ENCODE results near the gene SDK1.

The SDK1 gene

GRCh38 chr7:3283130-3283704, 17.8 kb upstream of the SDK1 start:
- H3K4me3 ChIP-seq (ENCODE audit: low read depth, low read length) = no peak overlapping the region

DNA sequence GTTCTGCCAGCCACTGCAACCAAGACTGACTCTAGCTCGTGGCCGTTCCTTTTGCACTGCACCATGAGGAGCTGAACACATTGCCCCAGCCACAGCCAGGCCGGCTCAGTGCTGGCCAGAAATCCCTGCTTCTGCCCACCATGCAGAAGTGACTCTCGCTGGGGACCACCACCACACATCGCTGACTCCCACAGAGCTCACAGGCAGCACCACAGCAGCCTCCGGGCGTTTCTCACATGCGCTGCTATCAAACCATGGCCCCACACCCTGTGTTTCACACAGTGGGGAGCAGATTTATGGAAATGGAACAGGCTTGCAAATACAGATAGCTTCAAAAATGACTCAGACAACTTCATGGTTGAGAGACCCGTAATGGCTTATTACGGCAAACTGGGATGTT, 15.4 kb upstream of the SDK1 start:
- H3K4me3 ChIP-seq (ENCODE audit: low read depth, low read length) = no peak overlapping the region

- no peak overlapping the region for H3K4me3 ChIP-seq (ENCODE audit: low read depth, low read length)
These were observed 11.1 kb upstream of the SDK1 start for GRCh38 chr7:3289996-3290395.

- H3K4me3 ChIP-seq (ENCODE audit: low read depth, low read length) = no peak overlapping the region
These were observed 8.4 kb upstream of the SDK1 start for GRCh38 chr7:3292694-3293093.

GRCh38 chr7:3294432-3295100, 6.5 kb upstream of the SDK1 start:
- H3K4me3 ChIP-seq (ENCODE audit: low read depth, low read length) = no peak overlapping the region

DNA sequence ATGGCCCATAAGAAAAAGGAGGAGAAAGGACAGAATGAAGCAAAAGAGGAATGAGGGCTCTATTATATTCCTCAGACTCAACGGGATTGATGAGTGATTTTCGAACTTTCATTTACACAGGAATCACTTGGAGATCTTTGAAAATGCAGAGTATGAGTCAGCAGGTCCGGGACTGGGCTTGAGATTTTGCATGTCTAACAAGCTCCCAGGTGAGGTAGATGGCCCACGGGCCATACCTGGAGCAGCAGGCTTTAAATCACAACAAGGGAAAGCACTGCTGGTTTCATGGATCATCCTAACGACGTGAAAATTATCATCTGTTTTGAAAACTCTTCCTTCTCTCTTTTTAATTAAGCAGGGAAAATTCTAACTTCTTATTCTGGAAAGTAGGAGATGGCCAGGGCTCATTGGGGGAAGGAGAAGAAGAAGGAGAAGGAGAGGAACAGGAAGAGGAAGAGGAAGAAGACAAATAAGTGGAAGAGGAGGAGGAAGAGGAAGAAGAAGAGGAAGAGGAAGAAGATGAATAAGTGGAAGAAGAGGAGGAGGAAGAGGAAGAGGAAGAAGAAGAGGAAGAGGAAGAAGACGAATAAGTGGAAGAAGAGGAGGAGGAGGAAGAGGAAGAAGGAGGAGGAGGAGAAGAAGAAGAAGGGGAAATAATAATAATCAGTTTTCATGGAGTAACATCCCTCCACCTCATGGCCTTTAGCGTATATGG, 3.8 kb upstream of the SDK1 start:
- no peak overlapping the region for H3K4me3 ChIP-seq (ENCODE audit: low read depth, low read length)

- H3K4me3 ChIP-seq (ENCODE audit: low read depth, low read length) = peak overlapping the region; percentile 53
These were observed 816 bp upstream of the SDK1 start for GRCh38 chr7:3300221-3300650.

DNA sequence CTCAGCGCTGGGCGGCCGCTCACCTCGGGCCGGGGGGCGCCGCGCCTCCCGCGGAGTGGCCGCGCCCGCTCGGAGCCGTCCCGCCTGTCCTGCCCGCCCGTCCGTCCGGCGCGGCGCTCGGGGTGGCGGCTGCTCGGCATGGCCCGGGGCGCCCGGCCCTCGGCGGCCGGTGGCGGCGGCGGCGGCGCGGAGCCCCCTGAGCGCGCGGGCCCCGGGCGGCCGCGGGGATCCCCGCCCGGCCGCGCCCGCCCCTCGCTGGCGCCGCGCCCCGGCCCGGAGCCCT, 338 bp downstream of the SDK1 start:
- peak overlapping the region; percentile 22 for H3K4me3 ChIP-seq (ENCODE audit: low read depth, low read length)

- peak overlapping the region; percentile 60 for H3K4me3 ChIP-seq (ENCODE audit: low read depth, low read length)
These were observed 973 bp downstream of the SDK1 start for GRCh38 chr7:3301831-3302618.

DNA sequence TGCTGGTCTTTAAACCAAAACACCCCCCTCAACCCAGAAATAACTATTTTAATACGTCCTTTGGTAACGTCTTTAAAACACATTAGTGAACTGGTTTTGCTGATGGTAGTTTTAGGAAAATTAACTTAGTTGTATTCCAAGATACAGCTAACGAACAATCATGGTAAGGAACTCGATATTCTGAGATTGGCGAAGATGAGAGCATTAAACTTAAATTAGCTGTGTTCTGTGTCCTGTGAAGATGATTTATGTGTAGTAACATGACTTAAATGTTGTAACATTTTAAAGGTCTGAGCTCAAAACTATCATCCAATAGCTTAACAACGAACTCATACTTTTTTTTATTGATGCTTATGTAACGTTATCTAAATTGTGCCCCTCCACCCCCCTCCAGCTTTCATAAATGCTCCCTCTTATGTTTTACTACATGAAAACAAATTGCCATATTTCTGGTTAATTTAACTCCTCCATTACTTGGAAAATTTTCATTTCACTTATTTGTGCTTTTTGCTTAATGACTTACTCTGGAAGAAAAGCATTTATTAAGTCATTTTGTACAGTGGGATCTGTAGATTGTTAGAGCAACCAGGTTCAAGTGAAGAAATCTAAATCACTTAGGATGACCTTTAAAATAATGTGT, 1.7 kb downstream of the SDK1 start:
- peak overlapping the region; percentile 0 for H3K4me3 ChIP-seq (ENCODE audit: low read depth, low read length)

DNA sequence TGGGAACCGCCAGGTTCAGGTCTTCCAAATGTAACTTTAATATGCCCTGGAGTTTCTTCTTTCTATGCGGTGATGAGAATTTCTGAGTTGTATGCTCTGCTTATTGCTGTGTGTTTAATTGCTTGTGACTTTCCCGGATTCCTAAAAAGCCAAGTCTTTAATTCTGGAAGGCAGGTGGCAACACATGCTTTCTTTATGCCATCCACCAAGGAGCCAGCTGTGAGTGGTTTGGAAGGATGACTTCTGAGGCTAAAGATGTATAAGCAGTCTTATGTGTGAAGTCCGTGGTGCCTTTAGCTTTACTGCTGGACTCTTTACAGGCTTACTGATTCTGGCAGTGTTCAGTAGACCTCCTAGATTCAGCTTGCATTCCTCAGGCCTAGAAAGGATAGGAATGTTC, 3.1 kb downstream of the SDK1 start:
- no peak overlapping the region for H3K4me3 ChIP-seq (ENCODE audit: low read depth, low read length)

DNA sequence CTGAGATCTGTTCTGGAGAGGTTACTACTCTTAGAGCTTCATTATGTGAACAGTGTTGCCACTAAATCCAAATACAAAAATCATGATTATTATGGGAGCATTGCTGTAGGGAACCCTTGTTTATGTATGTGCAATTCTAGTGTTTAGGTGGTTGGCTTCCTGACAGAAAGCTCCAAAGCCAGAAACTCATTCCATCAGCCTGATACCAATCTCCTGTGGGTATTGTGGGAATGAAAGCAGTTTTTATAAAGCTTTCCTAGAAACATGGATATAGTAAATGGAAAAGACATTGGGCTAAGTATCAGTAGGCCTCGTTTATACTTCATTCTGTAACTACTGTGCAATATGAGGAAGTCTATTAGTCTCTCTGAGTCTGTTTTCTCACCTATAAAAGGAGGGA, 6.4 kb downstream of the SDK1 start:
- no peak overlapping the region for H3K4me3 ChIP-seq (ENCODE audit: low read depth, low read length)

- no peak overlapping the region for H3K4me3 ChIP-seq (ENCODE audit: low read depth, low read length)
These were observed 8.1 kb downstream of the SDK1 start for GRCh38 chr7:3309140-3309539.

- H3K4me3 ChIP-seq (ENCODE audit: low read depth, low read length) = no peak overlapping the region
These were observed 8.9 kb downstream of the SDK1 start for GRCh38 chr7:3309956-3310355.

GRCh38 chr7:3310884-3311283, 9.8 kb downstream of the SDK1 start:
- no peak overlapping the region for H3K4me3 ChIP-seq (ENCODE audit: low read depth, low read length)

- no peak overlapping the region for H3K4me3 ChIP-seq (ENCODE audit: low read depth, low read length)
These were observed 11.5 kb downstream of the SDK1 start for GRCh38 chr7:3312583-3312982.

GRCh38 chr7:3318874-3319273, 17.8 kb downstream of the SDK1 start:
- no peak overlapping the region for H3K4me3 ChIP-seq (ENCODE audit: low read depth, low read length)

- H3K4me3 ChIP-seq (ENCODE audit: low read depth, low read length) = no peak overlapping the region
These were observed 20.2 kb downstream of the SDK1 start for GRCh38 chr7:3321206-3321605.

DNA sequence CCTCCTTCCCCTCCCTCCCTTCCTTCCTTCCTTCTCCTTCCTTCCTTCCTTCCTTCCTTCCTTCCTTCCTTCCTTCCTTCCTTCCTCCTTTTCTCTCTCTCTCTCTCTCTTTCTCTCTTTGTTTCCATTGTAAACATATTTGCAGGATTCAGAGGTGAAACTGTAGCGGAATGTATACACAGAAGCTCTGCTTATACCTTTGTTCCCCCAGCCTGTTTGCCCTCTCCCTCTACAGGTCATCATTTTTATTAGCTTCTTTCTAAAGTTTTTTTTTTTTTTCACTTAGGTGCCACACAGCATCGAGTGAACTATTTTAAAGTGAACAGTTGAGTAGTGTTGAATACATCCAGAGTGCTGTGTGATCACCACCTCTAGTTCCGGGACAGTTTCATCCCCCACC, 20.7 kb downstream of the SDK1 start:
- H3K4me3 ChIP-seq (ENCODE audit: low read depth, low read length) = no peak overlapping the region

- no peak overlapping the region for H3K4me3 ChIP-seq (ENCODE audit: low read depth, low read length)
These were observed 25.2 kb downstream of the SDK1 start for GRCh38 chr7:3326246-3326645.

- H3K4me3 ChIP-seq (ENCODE audit: low read depth, low read length) = no peak overlapping the region
These were observed 26.0 kb downstream of the SDK1 start for GRCh38 chr7:3327099-3327498.

Measured in iPS-11a (cell line).